D341Med (cell line): ENCODE measurements around the gene TNS1.

Experiments
- DNase-seq: peaks from one replicate; pipeline ENCODE4 v3.0.0; 2012; ENCODE audit warnings: low spot score

The TNS1 gene

GRCh38 chr2:218015586-218016521, 13.1 kb upstream of the TNS1 start:
- DNase-seq = no peak

DNA sequence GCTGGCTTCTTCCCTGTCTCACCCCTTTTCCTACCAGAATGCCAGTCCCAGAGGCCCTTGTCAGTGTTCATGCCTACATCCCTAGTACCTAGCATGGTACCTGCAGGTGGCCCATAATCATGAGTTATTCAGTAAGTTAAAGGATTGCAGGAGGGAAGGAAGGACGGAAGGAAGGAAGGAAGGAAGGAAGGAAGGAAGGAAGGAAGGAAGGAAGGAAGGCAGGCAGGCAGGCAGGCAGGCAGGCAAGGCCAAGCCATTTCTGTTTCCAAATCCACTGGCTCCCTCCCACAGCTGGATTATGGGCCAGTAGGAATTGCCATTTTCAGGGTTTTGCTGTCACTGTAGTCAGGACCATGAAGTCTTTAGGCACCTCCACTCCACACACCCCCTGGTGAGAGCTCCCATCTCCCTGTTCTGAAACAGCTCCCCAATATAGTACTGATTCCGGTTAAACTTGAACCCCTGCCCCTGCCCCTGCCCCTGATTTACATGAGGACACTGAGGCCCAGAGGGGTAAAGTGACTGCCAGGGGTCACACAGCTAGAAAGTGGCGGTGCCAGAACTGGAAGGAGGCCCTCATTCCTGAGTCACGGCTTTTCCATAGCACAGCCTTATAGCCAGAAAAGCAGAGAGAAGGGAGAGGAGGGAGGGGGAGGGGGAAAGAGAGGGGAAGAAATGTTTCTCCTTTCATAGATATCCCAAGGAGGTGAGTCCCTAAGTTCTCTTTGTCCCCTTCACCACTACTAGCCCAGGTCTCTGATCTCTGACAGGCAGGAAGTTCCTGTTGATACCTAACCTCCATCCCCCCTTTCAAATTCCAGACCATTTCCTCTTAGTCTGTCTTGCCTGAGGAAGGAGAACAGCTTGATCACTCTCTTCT, 12.2 kb upstream of the TNS1 start:
- DNase-seq = no peak

GRCh38 chr2:218013289-218013688, 10.5 kb upstream of the TNS1 start:
- no peak for DNase-seq

- no peak for DNase-seq
Observed at GRCh38 chr2:218012284-218012683, 9.5 kb upstream of the TNS1 start.

- no peak for DNase-seq
Observed at GRCh38 chr2:218011653-218012040, 8.9 kb upstream of the TNS1 start.

- no peak for DNase-seq
Observed at GRCh38 chr2:218010984-218011652, 8.3 kb upstream of the TNS1 start.

- peak; percentile 77 for DNase-seq
Observed at GRCh38 chr2:218010140-218010983, 7.6 kb upstream of the TNS1 start.

DNA sequence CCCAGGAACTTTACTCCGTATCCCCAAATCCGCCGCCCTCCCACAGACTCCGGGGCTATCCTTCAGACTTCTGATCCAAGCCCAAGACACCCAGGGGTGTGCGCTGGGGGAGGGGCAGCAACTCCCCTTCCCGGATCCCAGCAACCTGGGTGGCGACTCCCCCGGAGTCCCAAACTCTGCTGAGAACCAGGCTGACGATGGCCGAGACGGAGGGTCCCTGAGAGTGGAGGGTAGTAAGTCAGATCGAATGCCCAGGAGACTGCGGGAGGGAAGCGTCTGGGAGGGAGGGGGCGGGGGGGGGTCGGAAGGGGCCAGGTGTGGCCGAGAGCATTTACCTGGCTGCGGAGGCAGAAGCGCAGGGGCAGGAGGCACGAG, 7.0 kb upstream of the TNS1 start:
- no peak for DNase-seq

DNA sequence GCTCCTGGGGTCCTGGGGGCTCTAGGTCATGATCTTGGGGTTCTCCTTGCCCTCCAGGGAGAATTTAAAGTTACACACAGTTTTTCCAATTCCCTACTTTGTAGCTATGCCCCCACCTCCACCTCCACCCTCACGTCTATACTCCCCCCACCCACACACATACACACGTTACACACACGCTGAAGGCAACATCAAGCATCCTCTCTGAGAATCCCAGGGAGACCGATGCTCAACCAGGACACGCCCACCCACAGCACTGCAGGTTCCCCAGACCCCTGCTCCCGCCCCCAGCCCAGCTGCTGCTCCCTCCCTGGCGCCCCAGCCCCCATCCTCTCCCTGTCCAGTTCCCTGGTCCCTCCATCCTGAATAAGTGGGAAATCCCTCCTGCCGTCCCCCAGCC, 6.4 kb upstream of the TNS1 start:
- no peak for DNase-seq

DNA sequence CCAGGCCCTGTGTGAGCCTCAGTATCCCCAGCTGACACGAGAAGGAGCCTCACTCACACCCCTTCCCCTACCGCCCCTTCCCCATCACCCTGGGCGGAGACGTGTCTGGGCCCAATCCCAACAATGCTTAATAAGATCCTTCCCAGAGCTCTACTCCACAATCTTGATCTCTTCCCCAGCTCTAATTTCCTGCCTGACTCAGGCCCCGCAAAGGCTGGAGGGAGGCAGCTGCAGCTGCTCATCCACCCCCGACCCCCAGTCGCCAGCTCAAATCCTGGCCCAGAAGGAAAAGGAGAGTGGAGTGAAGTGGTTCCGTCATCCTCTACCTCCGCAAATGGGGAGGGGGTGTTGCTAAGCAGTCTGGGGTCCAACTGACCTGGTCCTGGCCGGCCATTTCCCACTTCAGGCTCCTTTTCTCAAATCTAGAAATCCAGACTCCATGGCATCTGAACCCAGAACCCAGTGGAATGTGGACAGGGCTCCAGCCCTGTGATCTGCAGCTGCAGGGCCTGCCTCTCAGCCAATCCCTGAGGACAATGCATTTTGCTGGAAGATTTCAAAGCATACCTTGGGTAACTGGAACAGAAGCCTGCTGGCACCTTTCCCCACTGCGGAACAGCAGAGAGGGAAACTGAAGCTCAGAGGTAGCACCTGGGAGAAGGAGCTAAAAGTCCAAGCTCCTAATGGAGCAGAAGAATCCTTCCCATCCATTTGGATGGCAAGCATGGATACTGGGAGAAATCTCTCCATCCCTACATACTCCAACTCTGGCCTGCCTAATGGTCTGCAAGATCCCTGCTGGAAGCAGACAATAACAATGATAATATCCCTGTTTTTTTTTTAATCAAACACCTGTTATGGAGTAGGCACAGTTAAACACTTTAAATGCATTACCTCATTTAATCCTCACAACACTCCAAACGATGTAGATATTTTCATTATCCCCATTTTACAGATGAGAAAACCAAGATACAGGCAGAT, 5.6 kb upstream of the TNS1 start:
- DNase-seq = no peak

DNA sequence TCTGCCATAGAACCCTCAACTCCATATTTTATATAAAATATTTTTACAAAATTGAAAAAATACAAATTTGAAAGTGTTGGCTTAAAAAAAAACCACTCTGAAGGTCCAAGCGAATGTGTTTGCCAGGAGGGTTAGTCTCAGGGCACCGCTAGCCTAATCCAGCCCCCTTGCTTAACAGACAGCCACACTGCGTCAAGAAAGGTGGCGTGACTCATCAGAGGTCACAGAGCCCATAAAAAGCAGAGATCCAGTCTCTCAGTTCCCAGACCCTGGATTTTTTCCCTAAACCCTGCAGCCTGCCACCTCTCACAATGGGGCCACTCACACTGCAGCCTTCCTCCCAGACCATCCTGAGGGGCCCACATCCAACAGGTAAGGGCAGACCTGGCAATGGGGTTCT, 3.9 kb upstream of the TNS1 start:
- no peak for DNase-seq

DNA sequence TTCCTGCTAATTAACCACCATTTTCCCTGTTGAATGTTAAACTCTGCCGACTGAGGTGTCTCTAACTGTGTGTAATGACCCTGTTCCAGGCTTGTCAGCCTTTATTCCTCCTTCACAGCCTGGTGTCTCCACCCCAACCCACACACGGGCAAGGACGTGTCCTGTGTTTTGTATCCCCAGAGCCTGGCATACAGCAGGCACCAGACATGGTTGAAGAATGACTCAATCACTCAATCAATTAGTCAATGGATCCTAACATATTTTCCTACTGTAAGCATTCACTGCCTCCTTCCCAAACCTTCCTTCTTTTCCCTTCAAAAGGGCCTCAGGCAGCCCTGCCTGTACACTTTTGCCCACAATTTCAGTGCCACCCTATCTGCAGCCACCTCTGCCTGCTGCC, 2.7 kb upstream of the TNS1 start:
- DNase-seq = no peak

DNA sequence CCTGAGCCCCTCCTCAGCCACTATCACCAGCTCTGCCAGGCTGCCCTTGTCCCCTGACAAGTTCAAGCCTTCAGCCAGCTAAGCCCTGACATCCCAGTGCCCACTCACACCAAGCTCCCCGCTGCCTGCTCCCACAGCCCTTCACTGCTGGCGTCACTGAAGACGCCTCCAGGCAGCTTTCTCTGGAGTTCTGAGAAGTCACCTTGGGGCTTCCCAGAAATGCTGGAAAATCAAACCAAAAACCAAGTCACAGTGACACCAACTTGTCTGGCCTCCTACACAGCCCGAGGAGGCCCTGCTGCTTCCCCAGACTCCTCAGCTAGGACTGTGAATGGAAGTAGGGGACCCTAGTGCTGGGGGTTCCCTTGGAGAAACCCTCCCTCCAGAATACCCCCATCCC, 2.2 kb upstream of the TNS1 start:
- no peak for DNase-seq

GRCh38 chr2:218003981-218004419, 1.2 kb upstream of the TNS1 start:
- DNase-seq = no peak

GRCh38 chr2:218003281-218003944, 618 bp upstream of the TNS1 start:
- DNase-seq = no peak

- no peak for DNase-seq
Observed at GRCh38 chr2:218002143-218002844, 501 bp downstream of the TNS1 start.

- DNase-seq = no peak
Observed at GRCh38 chr2:218001629-218002028, 1.2 kb downstream of the TNS1 start.

DNA sequence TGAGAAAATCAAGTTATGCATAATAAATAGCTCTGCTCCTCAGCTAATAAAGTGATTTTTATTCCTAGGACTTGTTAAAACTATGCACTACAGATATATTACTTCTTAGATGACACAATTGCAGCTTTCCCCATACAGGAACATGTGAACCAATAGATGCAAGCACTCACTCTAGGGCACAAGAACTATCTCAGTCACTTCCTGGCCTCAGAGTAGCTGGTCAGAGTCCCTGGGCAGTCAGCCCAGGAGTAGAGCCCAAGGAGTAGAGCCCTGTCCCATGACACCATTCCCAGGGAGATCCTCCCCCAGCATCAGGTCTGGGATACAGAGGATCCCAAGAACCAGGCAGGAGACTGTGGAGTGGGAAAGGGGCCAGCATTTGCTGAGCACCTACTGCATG, 2.7 kb downstream of the TNS1 start:
- no peak for DNase-seq

DNA sequence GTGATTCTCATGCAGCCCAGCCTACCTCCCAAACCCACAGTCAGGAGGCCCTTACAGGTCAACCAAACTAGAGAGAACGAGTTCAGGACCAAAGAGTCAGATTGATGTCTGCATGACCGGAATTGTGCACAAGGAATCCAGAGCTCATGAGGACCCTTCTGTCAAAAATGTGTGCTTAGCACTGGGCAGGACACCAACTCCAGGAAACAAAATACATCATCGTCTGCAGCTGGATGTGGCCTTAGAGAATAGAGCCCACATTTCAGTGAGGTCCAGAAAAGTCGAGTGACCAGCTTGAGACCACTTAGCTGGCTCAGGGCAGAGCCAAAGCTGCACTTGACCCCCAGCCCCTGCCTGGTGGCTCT, 3.2 kb downstream of the TNS1 start:
- no peak for DNase-seq
